ENCODE data around the gene GPS1. TPM values are rescaled to one million over a fixed set of nuclear protein-coding genes. Genes with fewer than 3 reads are reported as not detected.

GPS1 gene
- 105 and 113 TPM in 2 replicates for total RNA-seq

DNA sequence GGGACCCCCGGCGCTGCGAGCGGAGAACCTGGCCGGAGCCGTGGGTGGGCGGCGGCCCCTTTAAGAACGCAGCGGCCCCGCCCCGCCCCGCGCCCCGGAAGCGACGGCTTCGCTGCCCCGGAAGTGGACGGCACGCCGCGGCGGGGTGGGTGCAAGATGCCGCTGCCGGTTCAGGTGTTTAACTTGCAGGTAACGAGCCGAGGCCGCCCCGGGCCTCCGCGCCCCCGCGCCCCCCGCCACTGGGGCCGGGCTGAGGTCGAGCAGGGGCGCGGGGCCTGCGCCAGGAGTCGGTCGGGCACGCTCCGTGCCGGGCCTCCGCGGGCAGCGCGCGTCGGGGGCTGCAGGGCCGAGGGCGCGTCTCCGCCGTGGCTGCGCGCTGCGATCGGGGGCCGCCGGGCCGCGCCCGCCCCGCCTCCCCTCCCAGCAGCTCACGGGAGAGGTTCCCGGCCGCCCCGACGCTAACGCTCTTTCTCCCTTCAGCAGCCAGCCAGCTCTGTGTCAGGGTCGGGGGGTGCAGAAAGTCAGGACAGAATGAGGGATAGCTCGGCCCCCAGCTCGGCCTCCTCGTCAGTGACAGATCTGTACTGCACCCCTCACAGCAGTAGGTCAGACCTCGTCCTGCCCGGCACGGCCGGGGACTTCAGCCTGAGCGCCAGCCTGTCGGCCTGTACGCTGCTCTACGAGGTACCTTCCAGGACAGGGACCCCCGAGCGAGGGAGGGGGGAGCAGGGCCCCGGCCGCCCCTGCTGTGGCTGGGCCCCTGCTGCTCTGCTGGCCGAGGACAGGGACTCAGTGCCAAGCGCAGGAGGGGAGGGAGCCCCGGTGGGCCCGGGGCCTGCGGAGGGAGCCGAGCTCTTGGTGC is at the start of gene GPS1, which contains the start of gene RFNG:
GPS1 (plus strand) TSS at position 123 of the 862 bp plus-strand sequence; CDS start at position 157, 34 bp downstream.
RFNG (minus strand) TSS at position 36 of the 862 bp plus-strand sequence. CDS start 45 bp downstream, outside the sequence.

DNA sequence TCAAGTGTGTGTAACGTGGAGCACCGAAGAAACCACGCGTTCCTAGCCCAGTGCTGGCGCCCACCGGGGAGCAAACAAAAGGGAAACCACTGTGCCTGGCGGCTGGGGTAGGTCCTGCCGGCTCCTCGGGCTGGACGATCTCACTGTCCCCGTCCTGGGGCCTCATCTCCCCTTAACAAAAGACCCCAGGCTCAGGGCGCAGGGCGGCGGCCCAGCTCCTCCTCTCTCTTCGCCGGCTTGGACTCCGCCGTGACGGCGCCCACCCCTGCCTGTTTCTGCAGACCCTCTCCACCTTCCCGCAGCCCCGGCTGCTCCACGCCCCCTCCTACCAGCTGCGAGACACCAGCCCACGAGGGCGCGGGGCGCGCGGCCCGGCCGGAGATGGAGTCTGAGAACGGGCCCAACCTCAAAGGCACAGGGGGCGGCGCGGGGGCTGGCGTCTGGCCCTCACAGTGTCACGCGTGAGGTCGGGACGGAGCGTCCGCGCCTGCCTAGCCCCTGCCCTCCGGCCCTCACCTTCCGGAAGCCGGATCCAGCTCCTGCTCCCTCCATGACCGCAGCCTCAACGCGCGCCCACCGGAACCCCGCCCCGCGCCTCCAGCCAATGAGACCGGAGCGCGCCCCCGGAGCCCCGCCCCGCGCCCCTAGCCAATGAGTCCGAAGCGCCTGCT is 29.3 kb upstream of the GPS1 start, which contains the start of gene CENPX:
CENPX (minus strand) TSS at position 569 of the 671 bp plus-strand sequence; CDS start at position 552, 17 bp downstream.

DNA sequence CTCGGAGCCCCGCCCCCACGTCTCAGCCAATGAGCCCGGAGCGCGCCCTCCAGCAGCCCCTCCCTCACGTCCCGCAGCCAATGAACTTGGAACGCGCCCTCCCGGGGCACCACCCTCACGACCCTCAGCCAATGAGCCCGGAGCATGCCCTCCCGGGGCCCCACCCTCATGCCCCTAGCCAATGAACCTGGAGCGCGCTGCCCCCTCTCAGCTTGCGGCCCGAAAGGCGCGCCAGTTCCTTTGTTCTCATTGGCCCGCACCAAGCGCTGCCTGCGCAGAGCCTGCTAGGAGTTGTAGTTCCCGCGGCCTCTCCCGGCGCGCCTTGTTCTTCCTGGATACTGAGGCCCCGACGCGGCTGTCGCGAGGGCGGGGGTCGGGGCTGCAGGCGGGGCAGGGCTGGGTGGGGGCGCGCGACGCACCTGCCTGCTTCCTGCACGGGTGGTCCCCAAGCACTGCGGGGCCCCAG is 28.7 kb upstream of the GPS1 start, which contains the start of gene LRRC45:
LRRC45 (plus strand) TSS at position 325 of the 466 bp plus-strand sequence. CDS start 339 bp downstream, outside the sequence.

DNA sequence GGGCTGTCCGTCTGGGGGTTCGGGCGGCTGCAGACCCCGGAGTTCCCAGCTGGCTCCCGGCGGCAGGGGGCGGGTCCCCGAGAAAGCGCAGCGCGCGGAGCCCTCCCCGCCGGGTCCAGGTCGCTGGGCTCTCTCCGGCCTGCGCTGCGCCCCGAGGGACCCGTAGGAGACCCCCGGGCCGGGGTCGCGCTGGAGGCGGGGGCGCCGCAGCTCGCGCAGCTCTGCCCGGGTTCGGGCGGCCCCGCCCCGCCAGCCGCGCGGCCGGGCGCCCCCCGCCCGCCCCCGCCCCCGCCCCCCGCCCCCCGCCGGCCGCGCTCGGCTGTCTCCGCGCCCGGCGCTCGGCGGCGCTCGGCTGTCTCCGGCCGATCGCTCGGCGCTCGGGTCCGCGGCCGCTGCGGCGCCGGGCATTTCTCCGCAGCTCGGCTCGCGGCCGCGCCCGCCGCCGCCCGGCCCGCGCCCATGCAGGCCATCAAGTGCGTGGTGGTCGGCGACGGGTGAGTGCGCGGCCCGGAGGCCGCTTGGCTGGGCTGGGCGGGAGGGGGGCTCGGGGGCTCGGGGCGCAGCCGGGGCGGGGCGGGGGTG is 20.3 kb upstream of the GPS1 start, which contains the start of gene RAC3:
RAC3 (plus strand) TSS at position 376 of the 582 bp plus-strand sequence; CDS start at position 460, 84 bp downstream.

DNA sequence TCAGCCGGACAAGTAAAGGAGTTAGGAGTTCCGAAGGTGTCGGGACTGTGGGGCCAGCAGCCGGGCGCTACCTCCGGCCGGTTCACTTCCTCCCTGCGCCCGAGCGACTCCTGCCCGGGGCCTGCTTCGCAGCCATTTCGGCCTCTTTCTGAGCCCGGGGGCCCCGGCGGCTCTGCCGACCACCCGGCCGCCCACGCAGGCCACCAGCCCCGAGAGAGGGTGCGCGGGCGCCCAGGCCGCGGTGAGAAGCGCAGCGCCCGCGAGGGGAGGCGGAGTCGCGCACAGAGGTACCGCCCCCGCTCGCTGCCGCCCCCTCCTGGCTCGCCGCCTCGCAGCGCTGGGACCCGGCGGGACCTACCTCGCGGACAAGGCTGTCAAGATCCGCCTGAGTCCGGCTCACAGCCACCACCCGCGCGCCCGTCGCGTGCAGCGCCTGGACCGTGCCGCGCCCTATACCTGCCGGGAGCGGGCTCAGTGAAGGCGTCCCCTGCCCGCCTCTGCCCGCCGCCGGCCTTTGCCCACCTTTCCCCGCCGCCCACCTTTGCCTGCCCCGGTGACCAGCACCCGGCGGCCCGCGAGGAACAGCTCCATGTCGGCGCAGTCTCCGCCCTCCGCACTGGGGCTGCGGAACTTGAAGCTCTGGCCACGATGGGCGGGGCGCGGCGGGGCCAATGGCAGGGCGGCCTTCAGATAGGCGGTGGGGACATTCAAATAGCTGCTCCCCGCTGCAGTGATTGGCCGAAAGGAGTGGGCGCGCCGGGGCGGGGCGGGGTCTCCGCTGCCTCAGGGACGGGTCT is 14.4 kb upstream of the GPS1 start, which contains the start of gene DCXR:
DCXR (minus strand) TSS at position 606 of the 797 bp plus-strand sequence; CDS start at position 591, 15 bp downstream.

DNA sequence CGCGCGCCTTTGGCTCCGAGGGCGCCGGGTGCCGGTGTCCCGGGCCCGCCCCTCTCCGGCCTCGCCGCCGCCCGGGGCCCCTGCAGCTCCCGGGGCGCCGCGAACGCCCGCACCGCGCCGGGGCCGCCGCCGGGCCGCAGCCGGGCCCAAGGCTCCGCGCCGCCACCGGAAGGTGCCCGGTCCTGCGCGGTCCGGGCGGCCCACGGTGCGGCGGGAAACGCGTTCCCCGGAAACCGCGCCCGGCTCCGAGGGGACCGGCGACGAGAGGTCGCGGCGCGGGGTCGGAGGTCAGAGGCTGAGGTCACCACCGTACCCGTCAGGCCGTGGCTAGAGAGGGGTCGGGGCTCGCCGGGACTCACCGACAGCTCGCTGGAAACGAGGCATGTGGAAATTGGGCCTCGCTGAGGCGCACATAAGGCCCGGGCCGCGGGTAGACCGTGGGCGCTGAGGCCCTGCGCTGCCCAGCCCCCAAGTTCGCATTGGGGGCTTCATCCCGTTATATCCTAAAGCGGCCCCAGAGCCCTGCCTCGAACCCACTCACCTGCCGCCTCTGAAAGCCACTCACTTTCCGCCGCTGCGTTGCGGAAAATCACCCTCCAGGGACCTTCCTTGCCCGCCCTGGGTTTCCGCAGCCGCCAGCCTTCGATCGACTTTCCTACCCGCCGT is 14.1 kb downstream of the GPS1 start, which contains the start of gene DUS1L:
DUS1L (minus strand) TSS at position 167 of the 666 bp plus-strand sequence. CDS start 745 bp downstream, outside the sequence.

DNA sequence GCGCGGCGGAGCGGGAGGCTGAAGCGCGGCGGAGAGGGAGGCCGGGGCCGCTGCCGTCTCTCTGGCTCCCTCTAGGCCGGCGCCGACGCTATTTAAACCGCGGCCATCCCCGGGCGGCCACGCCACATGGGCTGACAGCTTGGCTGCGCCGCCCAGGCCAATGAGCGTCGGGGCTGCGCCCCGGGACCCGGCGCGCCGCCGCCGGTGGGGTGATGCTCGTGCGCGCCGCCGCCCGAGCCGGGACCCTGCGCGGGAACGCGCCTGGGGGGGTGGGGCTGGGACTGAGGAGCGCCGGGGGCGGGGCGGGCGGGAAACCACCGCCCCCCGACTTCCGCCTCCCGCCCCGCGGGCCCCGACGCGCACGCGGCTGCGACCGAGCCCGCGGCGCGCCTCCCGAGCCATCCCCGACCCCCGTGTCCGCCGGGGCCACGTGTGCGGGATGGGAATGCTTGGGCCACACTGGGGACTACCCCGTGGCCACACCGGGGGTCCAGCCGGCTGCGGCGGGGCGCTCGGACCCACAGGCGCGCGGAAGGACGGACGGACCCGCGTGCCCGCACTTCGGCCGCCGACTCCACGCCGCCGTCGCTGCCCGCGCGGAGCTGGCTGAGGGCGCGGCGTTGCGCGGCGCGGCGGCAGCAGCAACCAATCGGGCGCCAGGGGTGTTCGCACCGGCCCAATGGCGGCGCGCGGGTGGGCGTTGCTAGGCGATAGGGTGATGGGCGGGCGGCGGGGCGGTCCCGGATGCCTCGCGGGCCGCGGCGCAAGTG is 46.7 kb downstream of the GPS1 start, which contains the start of gene FASN:
FASN (minus strand) TSS at position 68 of the 770 bp plus-strand sequence. CDS start 1,791 bp downstream, outside the sequence.

Other genes starting within 250 kb of the GPS1 start
- not detected in 2 replicates for gene GCGR, start 247.7 kb upstream of the GPS1 start, total RNA-seq
- gene MCRIP1, start 218.6 kb upstream of the GPS1 start, total RNA-seq = 63.1 and 87.8 TPM in 2 replicates
- gene PPP1R27, start 216.8 kb upstream of the GPS1 start, total RNA-seq = not detected in 2 replicates
- gene P4HB, start 191.4 kb upstream of the GPS1 start, total RNA-seq = 794 and 796 TPM in 2 replicates
- 158 and 179 TPM in 2 replicates for gene ARHGDIA, start 180.6 kb upstream of the GPS1 start, total RNA-seq
- 145 and 149 TPM in 2 replicates for gene ALYREF, start 160.3 kb upstream of the GPS1 start, total RNA-seq
- gene ANAPC11, start 160.2 kb upstream of the GPS1 start, total RNA-seq = 110 and 193 TPM in 2 replicates
- under 0.01 TPM in 2 replicates for gene NPB, start 149.7 kb upstream of the GPS1 start, total RNA-seq
- gene PCYT2, start 140.5 kb upstream of the GPS1 start, total RNA-seq = 51.1 and 75.5 TPM in 2 replicates
- 17.6 and 22.1 TPM in 2 replicates for gene SIRT7, start 133.7 kb upstream of the GPS1 start, total RNA-seq
- 10.3 and 13.9 TPM in 2 replicates for gene MAFG, start 124.2 kb upstream of the GPS1 start, total RNA-seq
- gene PYCR1, start 114.6 kb upstream of the GPS1 start, total RNA-seq = 33.8 and 43.7 TPM in 2 replicates
- gene MYADML2, start 104.7 kb upstream of the GPS1 start, total RNA-seq = not detected in 2 replicates
- gene NOTUM, start 90.7 kb upstream of the GPS1 start, total RNA-seq = not detected in 2 replicates
- gene ASPSCR1, start 74.3 kb upstream of the GPS1 start, total RNA-seq = 23.1 and 25.8 TPM in 2 replicates
- 43.0 and 46.9 TPM in 2 replicates for gene CENPX, start 29.0 kb upstream of the GPS1 start, total RNA-seq
- gene LRRC45, start 28.6 kb upstream of the GPS1 start, total RNA-seq = 16.2 and 16.9 TPM in 2 replicates
- gene RAC3, start 20.2 kb upstream of the GPS1 start, total RNA-seq = 7.8 and 16.2 TPM in 2 replicates
- 47.7 and 62.1 TPM in 2 replicates for gene DCXR, start 14.2 kb upstream of the GPS1 start, total RNA-seq
- 29.8 and 38.5 TPM in 2 replicates for gene RFNG, start 87 bp upstream of the GPS1 start, total RNA-seq
- 56.2 and 74.1 TPM in 2 replicates for gene DUS1L, start 13.9 kb downstream of the GPS1 start, total RNA-seq
- gene FASN, start 46.3 kb downstream of the GPS1 start, total RNA-seq = 231 and 392 TPM in 2 replicates
- gene CCDC57, start 160.9 kb downstream of the GPS1 start, total RNA-seq = 18.7 and 26.6 TPM in 2 replicates
- gene SLC16A3, start 177.1 kb downstream of the GPS1 start, total RNA-seq = 64.7 and 108 TPM in 2 replicates
- gene CSNK1D, start 221.8 kb downstream of the GPS1 start, total RNA-seq = 37.1 and 48.5 TPM in 2 replicates